ENCODE measurements around the gene IDH2.
A peak's percentile ranks its signal among the peaks of the same experiment; 100 is the strongest.
"Not testable (repeated sequence)": the region's sequence is repeated elsewhere in the genome, so short reads cannot be mapped to it uniquely, and the experiment has no call there.

IDH2 gene

GRCh38 chr15:90101969-90102890 is at the start of gene IDH2:
Gene IDH2 (minus strand): TSS chr15:90102468. CDS start chr15:90102390, 78 bp downstream.
- DNase-seq: peak; percentile 60 to 67

- DNase-seq: not testable (repeated sequence)
These were observed 48.3 kb upstream of the IDH2 start for GRCh38 chr15:90150551-90150950.

DNA sequence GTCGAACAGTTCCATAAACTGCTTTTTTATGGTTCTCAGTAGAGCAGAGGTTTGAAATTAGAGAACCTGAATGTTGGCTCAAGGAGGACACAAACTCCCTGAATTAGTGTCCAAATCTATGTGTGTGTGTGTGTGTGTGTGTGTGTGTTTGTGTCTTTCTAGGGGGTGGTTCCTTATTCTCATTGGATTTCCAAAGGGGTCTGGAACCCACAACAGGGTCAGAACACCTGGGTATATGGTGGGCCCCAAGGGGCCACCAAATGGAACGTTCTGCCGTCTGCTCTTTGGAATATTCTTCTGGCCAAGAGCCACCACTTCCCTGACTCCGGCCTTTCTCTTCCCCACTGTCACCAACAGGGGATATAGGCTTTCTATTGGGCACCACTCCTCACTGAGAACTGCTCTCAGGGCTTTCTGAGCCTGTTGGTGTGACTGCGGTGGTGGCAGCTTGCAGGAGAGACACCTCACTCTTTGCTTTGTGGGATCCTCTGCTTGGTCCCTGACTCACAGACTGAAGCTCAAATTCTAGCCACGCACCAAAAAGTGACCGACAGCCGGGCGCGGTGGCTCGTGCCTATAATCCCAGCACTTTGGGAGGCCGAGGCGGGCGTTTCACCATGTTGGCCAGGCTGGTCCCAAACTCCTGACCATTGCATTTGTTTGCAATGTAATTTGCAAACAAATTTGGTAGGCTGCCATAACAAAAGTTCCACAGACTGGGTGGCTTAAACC is 47.5 kb upstream of the IDH2 start:
- DNase-seq: no peak

GRCh38 chr15:90146198-90146761 is 44.0 kb upstream of the IDH2 start:
- not testable (repeated sequence) for DNase-seq

GRCh38 chr15:90145761-90146160 is 43.5 kb upstream of the IDH2 start:
- DNase-seq: no peak

GRCh38 chr15:90145259-90145658 is 43.0 kb upstream of the IDH2 start:
- DNase-seq: no peak

DNA sequence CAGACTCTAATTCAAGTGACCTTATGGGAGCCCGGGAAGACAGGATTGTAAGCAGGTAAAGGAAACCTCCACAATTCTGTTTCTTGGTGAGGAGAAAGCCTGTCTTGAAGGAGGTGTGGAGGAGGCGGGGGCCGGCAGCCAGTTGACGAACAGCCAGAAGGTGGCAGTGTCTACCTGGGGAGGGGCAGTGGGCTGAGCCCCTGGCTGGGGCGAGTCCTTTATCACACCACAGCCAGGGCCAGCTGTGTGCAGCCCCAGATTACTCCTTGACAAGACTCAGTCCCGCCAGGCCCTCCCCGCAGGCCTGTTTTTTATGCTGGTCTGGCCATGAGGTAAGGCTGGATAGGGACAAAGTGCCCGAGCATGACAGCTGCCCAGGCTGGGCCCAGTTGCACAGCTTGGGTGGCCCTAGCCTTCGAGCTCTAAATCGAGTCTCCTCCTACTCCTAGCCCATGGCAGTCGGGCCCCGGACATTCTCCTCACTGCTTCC is 40.9 kb upstream of the IDH2 start:
- peak; percentile 66 to 70 for DNase-seq

GRCh38 chr15:90142216-90143165 is 40.2 kb upstream of the IDH2 start:
- peak; percentile 46 to 60 for DNase-seq

DNA sequence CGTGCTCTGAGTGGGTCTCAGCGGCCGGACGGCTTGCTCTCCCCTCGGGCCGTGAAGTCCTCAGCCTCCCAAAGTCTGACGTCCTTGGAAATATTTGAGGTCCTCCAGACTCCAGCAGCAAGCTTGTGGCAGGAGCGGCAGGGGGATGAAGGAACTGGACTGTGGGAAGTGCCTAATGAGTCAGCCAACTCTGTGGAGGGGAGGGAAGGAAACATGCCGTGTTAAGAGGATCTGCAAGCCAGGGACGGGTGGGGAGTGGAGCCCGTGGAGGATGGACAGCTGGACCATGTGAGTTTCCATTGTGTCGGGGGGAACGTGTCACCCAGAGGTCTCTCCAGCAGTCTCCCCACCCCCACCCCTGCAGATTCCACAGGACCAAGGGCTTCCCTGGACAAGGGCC is 39.4 kb upstream of the IDH2 start:
- no peak for DNase-seq

DNA sequence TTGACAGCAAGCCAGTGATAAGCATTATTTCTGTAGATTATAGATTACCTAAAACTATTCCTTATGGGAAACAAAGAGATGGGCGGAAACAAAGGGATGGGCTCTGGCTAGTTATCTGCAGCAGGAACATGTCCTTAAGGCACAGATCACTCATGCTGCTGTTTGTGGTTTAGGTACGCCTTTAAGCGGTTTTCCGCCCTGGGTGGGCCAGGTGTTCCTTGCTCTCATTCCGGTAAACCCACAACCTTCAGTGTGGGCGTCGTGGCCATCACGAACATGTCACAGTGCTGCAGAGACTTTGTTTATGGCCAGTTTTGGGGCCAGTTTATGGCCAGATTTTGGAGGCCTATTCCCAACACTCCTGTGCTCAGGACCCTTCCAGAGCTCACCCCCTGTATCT is 37.3 kb upstream of the IDH2 start:
- DNase-seq: peak in 1 of 2 donors; percentile 15

DNA sequence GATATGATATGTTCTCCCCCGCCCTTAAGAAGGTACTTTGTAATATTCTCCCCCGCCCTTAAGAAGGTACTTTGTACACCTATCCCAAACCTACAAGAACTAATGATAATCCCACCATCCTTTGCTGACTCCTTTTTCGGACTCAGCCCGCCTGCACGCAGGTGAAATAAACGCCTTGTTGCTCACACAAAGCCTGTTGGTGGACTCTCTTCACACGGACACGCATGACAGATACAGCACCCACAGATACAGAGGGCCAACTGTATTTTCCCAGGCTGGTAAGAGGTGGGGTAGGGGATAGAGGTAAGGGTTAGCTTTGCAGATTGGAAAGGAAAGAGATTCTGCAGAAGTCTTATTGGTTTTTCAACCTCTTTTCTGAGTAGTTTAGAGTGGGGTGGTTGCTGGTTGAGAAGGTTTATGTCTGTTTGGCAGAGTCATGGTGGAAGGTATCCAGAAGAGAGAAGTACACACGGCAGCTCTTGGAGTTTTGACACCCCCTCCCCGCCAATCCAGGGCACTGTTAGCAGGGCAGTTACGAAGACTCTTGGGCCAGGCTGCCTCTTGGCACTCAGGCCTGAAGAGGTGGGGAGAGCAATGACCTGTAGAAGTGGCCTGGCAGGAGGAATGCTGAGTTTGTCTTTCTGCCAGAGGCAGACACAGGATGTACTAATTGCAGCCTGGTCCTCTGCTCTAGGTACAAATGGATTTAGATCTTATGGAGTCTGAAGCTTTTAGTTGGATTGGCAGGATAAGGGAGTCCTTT is 36.0 kb upstream of the IDH2 start:
- no peak for DNase-seq

DNA sequence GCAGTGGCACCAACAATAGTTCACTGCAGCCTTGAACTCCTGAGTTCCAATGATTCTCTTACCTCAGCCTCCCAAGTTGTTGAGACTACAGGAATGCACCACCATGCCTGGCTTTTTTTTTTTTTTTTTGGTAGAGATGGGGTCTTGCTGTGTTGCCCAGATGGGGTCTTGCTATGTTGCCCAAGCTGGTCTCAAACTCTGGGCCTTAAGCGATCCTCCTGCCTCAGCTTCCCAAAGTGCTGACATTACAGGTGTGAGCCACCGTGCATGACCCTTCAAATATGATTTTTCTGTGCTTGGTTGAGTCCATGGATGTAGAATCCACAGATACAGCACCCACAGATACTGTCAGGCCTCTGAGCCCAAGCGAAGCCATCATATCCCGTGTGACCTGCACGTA is 30.2 kb upstream of the IDH2 start:
- no peak for DNase-seq

DNA sequence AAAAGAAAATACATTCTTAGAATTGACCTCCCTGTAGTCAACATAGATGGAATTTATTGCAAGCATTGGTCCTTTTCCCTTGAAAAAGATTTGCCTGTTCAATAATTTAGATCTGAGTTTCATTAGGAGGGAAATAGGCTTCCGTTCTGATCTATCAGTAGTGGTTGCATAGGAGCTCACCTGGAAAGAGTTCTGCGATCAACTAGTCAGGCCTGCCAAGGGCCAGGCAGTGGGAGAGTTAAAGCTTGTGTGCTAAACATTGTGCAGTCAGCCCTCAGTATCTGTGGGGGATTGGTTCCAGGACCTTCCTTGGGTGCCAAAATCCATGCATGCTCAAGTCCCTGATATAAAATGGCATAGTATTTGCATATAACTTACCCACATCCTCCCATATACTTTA is 29.6 kb upstream of the IDH2 start:
- DNase-seq: no peak

DNA sequence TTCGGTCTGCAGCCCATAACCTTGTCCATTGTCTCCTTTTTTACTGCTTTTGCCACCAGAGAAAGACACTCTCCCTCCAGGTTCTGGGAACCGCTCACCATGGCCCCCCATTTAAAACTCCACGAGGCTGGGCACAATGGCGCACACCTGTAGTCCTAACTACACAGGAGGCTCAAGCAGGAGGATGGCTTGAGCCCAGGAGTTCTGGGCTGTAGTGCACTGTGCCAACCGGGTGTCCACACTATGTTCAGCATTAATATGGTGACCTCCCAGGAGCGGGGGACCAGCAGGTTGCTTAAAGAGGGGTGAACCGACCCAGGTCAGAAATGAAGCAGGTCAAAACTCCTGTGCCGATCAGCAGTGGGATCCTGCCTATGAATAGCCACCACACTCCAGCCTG is 28.0 kb upstream of the IDH2 start:
- no peak for DNase-seq

GRCh38 chr15:90126596-90127435 is 24.5 kb upstream of the IDH2 start:
- no peak for DNase-seq

DNA sequence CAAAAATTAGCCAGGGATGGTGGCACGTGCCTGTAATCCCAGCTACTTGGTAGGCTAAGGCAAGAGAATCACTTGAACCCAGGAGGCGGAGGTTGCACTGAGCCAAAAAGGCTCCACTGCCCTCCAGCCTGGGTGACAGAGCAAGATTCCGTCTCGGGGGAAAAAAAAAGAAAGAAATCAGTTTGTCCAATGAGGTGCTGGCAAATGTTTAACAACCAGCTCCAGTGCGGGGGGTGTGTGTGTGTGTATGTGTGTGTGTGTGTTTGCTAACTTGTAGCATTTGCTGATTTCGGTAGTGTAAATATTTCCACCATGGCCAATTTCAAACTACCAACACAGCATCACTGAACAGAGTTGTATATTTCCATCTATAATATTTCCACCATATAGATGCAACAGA is 23.8 kb upstream of the IDH2 start:
- no peak for DNase-seq

GRCh38 chr15:90124507-90124906 is 22.2 kb upstream of the IDH2 start:
- DNase-seq: no peak

GRCh38 chr15:90121086-90121485 is 18.8 kb upstream of the IDH2 start:
- no peak for DNase-seq

DNA sequence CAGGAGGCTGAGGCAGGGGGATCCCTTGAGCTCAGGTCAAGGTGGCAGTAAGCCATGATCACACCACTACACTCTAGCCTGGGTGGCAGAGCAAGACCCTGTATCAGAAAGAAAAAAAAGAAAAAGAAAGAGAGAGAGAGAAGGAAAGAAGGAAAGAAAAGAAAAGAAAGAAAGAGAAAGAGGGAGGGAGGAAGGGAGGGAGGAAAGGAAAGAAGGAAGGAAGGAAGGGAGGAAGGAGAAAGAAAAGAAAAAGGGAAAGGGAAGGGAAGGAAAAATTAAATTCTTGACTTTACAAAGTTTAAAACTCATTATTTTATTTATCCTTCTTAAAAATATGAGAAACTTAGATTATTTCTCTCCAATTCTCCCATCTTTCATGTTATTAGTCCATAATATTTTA is 17.1 kb upstream of the IDH2 start:
- no peak for DNase-seq

DNA sequence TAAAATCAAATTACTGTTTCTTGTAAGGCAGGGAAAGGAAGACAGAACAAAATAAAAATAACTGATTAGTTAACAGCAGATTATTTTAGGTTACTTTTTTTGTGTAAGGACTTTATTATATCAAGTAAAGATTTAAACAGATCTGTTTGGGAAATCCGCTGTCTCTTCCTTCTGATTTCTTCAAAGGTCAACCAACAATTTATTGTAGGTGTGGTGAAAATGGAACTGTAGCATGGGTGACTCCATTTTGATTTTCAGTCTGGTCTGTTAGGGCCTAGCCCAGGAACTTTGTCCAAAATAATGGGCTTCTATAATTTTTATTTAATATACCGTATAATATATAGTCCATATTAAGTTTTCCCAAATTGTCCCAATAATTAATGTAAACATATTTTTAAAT is 13.5 kb upstream of the IDH2 start:
- no peak for DNase-seq

DNA sequence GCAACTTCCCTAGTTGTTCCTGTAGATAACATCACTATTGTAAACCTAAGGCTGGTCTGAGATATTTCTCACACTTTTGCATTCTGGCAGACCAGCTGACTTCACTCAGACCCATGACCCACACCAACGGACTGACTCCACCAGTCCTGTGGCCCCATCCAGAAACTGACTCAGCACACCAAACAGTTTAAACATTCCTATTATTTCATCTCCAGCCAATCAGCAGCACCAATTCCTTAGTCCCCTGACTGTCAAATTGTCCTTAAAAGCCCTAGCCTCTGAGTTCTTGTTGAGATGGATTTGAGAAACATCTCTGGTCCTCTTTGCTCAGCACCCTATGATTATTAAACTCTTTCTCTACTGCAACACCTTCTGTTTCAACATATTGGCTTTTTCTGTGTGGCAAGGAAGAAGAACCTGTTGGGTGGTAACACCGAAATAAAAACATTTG is 12.2 kb upstream of the IDH2 start:
- no peak for DNase-seq

Data from CD4-positive, alpha-beta T cell treated with Interleukin-4 for 1 hour (primary cell).